Measurements from ENCODE around the gene TMEM239.

DNA sequence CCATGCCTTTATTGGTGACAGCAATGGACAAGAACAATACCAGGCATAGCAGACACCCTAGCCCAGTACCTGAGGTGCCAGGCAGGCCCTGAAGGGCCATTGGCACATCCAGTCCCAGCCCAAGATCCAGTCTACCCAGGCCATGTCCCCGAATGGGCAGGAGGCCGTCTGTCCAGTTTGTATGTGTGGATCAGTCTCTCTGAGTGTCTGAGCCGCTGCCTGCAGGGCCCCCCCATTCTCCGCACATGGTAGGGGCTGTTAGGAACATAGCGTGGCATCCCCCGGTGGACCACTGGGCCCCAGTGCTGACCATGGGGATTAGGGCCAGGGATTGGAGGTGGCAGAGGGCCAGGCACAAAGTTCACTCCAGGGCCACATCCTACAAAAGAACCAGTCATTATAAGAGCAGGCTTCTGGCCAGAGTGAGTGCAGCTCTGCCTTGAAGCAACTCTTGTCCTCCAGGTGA is 19.2 kb downstream of the TMEM239 start:
- TF ChIP-seq, protein P1, sequence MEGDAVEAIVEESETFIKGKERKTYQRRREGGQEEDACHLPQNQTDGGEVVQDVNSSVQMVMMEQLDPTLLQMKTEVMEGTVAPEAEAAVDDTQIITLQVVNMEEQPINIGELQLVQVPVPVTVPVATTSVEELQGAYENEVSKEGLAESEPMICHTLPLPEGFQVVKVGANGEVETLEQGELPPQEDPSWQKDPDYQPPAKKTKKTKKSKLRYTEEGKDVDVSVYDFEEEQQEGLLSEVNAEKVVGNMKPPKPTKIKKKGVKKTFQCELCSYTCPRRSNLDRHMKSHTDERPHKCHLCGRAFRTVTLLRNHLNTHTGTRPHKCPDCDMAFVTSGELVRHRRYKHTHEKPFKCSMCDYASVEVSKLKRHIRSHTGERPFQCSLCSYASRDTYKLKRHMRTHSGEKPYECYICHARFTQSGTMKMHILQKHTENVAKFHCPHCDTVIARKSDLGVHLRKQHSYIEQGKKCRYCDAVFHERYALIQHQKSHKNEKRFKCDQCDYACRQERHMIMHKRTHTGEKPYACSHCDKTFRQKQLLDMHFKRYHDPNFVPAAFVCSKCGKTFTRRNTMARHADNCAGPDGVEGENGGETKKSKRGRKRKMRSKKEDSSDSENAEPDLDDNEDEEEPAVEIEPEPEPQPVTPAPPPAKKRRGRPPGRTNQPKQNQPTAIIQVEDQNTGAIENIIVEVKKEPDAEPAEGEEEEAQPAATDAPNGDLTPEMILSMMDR (conservative IDR thresholded peaks at IDR 0.05; ENCODE audit: low read length), result no peak
- TF ChIP-seq EZH2phosphoT487 (IDR thresholded peaks at IDR 0.05; ENCODE audit: borderline replicate concordance), result no peak
